Stimulated activated CD4-positive, alpha-beta T cell treated with anti-CD3 and anti-CD28 coated beads, Interleukin-15, amount 100 ng/mL, for 24 hours (primary cell): ENCODE measurements around the gene TRPV6.
A peak's percentile ranks its signal among the peaks of the same experiment; 100 is the strongest.

Source experiments
- DNase-seq: peaks from one replicate; pipeline ENCODE4 v3.0.0-alpha.2; 2020

TRPV6 gene

GRCh38 chr7:142867097-142867378, 18.5 kb downstream of the TRPV6 start:
- no peak for DNase-seq

GRCh38 chr7:142866361-142867096, 19.0 kb downstream of the TRPV6 start:
- DNase-seq = peak; percentile 17

GRCh38 chr7:142865766-142866165, 19.8 kb downstream of the TRPV6 start:
- DNase-seq = no peak

GRCh38 chr7:142864980-142865747, 20.4 kb downstream of the TRPV6 start:
- DNase-seq = no peak

- no peak for DNase-seq
Measured at GRCh38 chr7:142863891-142864685, 21.5 kb downstream of the TRPV6 start.

- no peak for DNase-seq
Measured at GRCh38 chr7:142862786-142863400, 22.7 kb downstream of the TRPV6 start.

- no peak for DNase-seq
Measured at GRCh38 chr7:142862351-142862750, 23.2 kb downstream of the TRPV6 start.

GRCh38 chr7:142860968-142861367, 24.6 kb downstream of the TRPV6 start:
- no peak for DNase-seq

- DNase-seq = no peak
Measured at GRCh38 chr7:142859829-142860228, 25.7 kb downstream of the TRPV6 start.

GRCh38 chr7:142859411-142859810, 26.1 kb downstream of the TRPV6 start:
- DNase-seq = no peak

- no peak for DNase-seq
Measured at GRCh38 chr7:142857625-142858024, 27.9 kb downstream of the TRPV6 start.

- no peak for DNase-seq
Measured at GRCh38 chr7:142856565-142857245, 28.8 kb downstream of the TRPV6 start.

- peak; percentile 14 for DNase-seq
Measured at GRCh38 chr7:142855756-142856564, 29.6 kb downstream of the TRPV6 start.

- DNase-seq = no peak
Measured at GRCh38 chr7:142855114-142855743, 30.3 kb downstream of the TRPV6 start.

- peak; percentile 83 for DNase-seq
Measured at GRCh38 chr7:142854372-142855113, 31.0 kb downstream of the TRPV6 start, which contains the start of gene EPHB6. EPHB6 (plus strand) TSS chr7:142855076; CDS start chr7:142863228, 8,152 bp downstream.

GRCh38 chr7:142853739-142854371, 31.7 kb downstream of the TRPV6 start:
- peak; percentile 77 for DNase-seq

GRCh38 chr7:142851919-142852318, 33.6 kb downstream of the TRPV6 start:
- no peak for DNase-seq

- no peak for DNase-seq
Measured at GRCh38 chr7:142851269-142851668, 34.3 kb downstream of the TRPV6 start.

- DNase-seq = no peak
Measured at GRCh38 chr7:142847353-142847752, 38.2 kb downstream of the TRPV6 start.

- DNase-seq = no peak
Measured at GRCh38 chr7:142842251-142842766, 43.2 kb downstream of the TRPV6 start.
